Omental fat pad (tissue), 4 donors: ENCODE data around the gene DCLK1. TPM values are rescaled to one million over a fixed set of nuclear protein-coding genes. Genes with fewer than 3 reads are reported as not detected.

Experiments
- ATAC-seq: fragments of 150-250 bp; one replicate; pipeline ENCODE4 v1.9.1; 2016; ENCODE audit warnings: mild to moderate bottlenecking, moderate library complexity; ENCODE audit not compliant: low FRiP score
- DNase-seq: peaks from one replicate; pipeline ENCODE4 v3.0.0-alpha.2; 2019; ENCODE audit warnings: low spot score
- total RNA-seq, 4 donors: library from RNA; depleted of rRNA; stranded (reverse); fragments of >200 nt; gene quantifications; one replicate each; pipeline ENCODE4 v1.1.0, GENCODE V29; 2016
- TF ChIP-seq, protein P1 (sequence below), 3 donors: fragments of 450-650 bp; IDR thresholded peaks; one replicate each; pipeline ENCODE4 v1.5.1; 2016 to 2017; ENCODE audit warnings: antibody characterized with exemption in 3 of 3, mild to moderate bottlenecking in 3 of 3, moderate library complexity in 2 of 3

Gene DCLK1
- total RNA-seq, 4 donors from 2014 or later, result 13.9 to 206 (median 30.5) TPM

DNA sequence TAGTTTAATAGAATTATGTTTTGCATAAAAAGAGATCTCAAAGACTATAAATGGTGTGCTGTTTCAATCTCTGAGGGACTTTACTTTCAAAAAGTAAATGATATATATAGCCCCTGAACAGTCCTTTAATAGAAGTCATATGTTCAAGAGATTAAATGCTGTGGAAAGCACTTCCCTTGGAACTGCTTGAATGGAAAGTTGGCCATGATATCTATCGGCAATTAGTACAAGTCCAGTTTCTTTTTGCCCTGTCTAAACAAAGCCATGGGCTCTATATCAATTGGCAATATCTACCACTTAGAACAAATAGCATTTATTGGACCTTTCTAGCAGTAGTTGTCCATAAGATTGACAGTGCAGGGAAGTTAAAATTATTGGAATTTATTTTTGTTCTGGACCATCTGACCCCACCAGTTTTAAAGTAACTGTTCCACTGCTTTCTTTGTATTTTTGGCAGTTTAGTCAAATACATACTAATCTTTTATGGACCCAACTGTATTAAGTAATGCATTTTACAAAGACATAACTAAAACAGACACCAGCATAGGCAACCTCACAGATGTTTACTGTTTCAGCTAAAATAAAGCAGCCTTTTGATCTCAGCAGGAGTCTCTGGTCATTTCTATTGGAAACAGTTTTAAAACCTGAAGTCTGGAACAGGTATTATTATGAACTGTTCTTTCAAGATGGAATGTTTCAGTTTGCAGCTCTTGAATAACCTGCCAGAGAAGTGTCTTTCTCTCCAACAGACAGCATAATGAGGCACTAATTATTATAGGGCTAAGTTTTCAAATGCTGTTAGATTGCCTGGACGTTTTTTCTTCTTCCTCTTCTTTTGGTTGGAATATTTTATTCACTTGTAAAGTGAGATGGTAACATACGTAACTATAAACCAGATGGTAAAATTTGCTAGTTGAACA, 282.6 kb downstream of the DCLK1 start:
- TF ChIP-seq, protein P1, sequence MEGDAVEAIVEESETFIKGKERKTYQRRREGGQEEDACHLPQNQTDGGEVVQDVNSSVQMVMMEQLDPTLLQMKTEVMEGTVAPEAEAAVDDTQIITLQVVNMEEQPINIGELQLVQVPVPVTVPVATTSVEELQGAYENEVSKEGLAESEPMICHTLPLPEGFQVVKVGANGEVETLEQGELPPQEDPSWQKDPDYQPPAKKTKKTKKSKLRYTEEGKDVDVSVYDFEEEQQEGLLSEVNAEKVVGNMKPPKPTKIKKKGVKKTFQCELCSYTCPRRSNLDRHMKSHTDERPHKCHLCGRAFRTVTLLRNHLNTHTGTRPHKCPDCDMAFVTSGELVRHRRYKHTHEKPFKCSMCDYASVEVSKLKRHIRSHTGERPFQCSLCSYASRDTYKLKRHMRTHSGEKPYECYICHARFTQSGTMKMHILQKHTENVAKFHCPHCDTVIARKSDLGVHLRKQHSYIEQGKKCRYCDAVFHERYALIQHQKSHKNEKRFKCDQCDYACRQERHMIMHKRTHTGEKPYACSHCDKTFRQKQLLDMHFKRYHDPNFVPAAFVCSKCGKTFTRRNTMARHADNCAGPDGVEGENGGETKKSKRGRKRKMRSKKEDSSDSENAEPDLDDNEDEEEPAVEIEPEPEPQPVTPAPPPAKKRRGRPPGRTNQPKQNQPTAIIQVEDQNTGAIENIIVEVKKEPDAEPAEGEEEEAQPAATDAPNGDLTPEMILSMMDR (IDR thresholded peaks at IDR 0.05), result no peak
- DNase-seq, result no peak
- no peak for ATAC-seq

GRCh38 chr13:35843272-35843671, 287.9 kb downstream of the DCLK1 start:
- DNase-seq (no peak), ATAC-seq (no peak)
- TF ChIP-seq, protein P1 (IDR thresholded peaks at IDR 0.05), result no peak

GRCh38 chr13:35841060-35841521, 290.1 kb downstream of the DCLK1 start:
- TF ChIP-seq, protein P1 (IDR thresholded peaks at IDR 0.05), result no peak
- DNase-seq (no peak), ATAC-seq (no peak)

DNA sequence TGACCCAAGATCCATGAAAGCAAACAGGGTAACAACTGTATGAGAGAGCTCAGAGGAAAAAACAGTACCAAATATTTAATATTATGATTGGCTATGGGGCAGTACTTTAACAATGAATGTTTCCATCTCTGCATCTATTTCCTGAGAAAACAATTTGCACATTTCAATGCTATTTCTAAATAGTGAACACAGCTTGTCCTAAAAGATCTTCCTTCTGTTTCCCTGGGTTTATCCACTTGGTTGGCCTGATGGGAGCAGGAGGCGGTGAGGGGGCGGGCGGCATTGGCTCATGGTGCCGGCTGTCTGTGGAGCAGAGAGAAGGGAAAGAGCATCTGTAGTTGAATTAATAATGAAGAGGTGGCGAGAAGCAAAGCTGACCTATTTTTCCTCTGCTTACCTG, 291.4 kb downstream of the DCLK1 start:
- no peak for ATAC-seq
- no peak for DNase-seq
- TF ChIP-seq, protein P1 (IDR thresholded peaks at IDR 0.05), result no peak

- TF ChIP-seq, protein P1 (IDR thresholded peaks at IDR 0.05), result no peak
- DNase-seq (no peak), ATAC-seq (no peak)
These were observed 292.8 kb downstream of the DCLK1 start for GRCh38 chr13:35838356-35838755.

GRCh38 chr13:35836446-35836845, 294.7 kb downstream of the DCLK1 start:
- ATAC-seq, result no peak
- TF ChIP-seq, protein P1 (IDR thresholded peaks at IDR 0.05), result no peak
- DNase-seq, result no peak

DNA sequence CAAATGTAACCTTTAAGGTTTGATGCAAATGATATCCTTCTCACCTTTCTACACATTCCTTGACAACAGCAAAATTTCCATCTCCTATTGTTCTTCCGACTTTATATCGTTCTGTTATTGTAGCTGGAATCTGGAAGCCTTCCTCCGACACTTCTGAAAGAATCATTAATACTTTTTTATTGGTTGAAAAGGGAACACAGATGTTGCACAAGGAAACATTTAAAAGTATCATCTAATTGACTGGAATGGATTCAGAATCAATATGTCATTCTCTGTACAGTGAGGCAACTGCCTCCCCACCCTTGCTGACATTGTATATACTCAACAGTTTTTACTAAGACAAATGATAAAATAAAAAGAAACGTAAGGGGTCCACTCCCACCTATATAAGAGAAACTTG, 295.2 kb downstream of the DCLK1 start:
- TF ChIP-seq, protein P1 (IDR thresholded peaks at IDR 0.05), result no peak
- ATAC-seq, result no peak
- DNase-seq, result no peak
